Mucosa of rectum (tissue), 2 donors: ENCODE data around the gene ANKRD60.

Source experiments
- H3K27ac ChIP-seq, 2 donors: one replicate each; pipeline ENCODE4 v1.7.0; 2013; ENCODE audit warnings: inconsistent platforms in 2 of 2, low read depth in 2 of 2, low read length in 2 of 2
- H3K27me3 ChIP-seq, 2 donors: one replicate each; pipeline ENCODE4 v1.7.0; 2013; ENCODE audit warnings: low read length in 2 of 2; ENCODE audit not compliant: control insufficient read depth in 2 of 2, insufficient read depth in 2 of 2
- H3K36me3 ChIP-seq, 2 donors: one replicate each; pipeline ENCODE4 v1.7.0; 2013; ENCODE audit warnings: low read length in 2 of 2; ENCODE audit not compliant: control insufficient read depth in 2 of 2, insufficient read depth in 2 of 2
- H3K4me1 ChIP-seq, 2 donors: one replicate each; pipeline ENCODE4 v1.7.0; 2013; ENCODE audit warnings: low read length in 2 of 2, mild to moderate bottlenecking in 1 of 2; ENCODE audit not compliant: control insufficient read depth in 2 of 2, insufficient read depth in 2 of 2
- H3K4me3 ChIP-seq, 2 donors: one replicate each; pipeline ENCODE4 v1.7.0; 2013; ENCODE audit warnings: low read length in 2 of 2
- H3K9ac ChIP-seq, 2 donors: one replicate each; pipeline ENCODE4 v1.7.0; 2013; ENCODE audit warnings: low read length in 2 of 2, low read depth in 1 of 2, mild to moderate bottlenecking in 1 of 2
- H3K9me3 ChIP-seq, 2 donors: one replicate each; pipeline ENCODE4 v1.7.0; 2013; ENCODE audit warnings: low read length in 2 of 2; ENCODE audit not compliant: control insufficient read depth in 2 of 2
- donor health status: healthy.
- donor health status: Normal muscosa, but diverticular disease.

The ANKRD60 gene

GRCh38 chr20:58235010-58235409 lies 6.6 kb upstream of the ANKRD60 start:
- no peak overlapping the region for H3K9ac ChIP-seq
- peaks cover 0 to 4% of the 10 kb centered on the region in 2 donors for H3K36me3 ChIP-seq
- no peak overlapping the region for H3K4me3 ChIP-seq
- peaks cover 0 to 14% of the 10 kb centered on the region in 2 donors for H3K27me3 ChIP-seq
- no peaks in the 10 kb centered on the region for H3K9me3 ChIP-seq
- H3K4me1 ChIP-seq, result peaks cover 0 to 5% of the 10 kb centered on the region in 2 donors
- no peak overlapping the region for H3K27ac ChIP-seq

GRCh38 chr20:58233881-58234528 lies 5.6 kb upstream of the ANKRD60 start:
- no peaks in the 10 kb centered on the region for H3K9me3 ChIP-seq
- H3K27me3 ChIP-seq, result peaks cover 8 to 24% of the 10 kb centered on the region in 2 donors
- H3K4me1 ChIP-seq, result peaks cover under 1 to 5% of the 10 kb centered on the region in 2 donors
- no peak overlapping the region for H3K9ac ChIP-seq
- no peak overlapping the region for H3K27ac ChIP-seq
- H3K36me3 ChIP-seq, result peaks cover 0 to 4% of the 10 kb centered on the region in 2 donors
- no peak overlapping the region for H3K4me3 ChIP-seq

- no peak overlapping the region for H3K27ac ChIP-seq
- H3K9me3 ChIP-seq, result no peaks in the 10 kb centered on the region
- peaks cover 2 to 5% of the 10 kb centered on the region in 2 donors for H3K4me1 ChIP-seq
- peaks cover 13 to 28% of the 10 kb centered on the region in 2 donors for H3K27me3 ChIP-seq
- H3K36me3 ChIP-seq, result peaks cover 0 to 4% of the 10 kb centered on the region in 2 donors
- no peak overlapping the region for H3K4me3 ChIP-seq
- no peak overlapping the region for H3K9ac ChIP-seq
Measured at GRCh38 chr20:58233393-58233792, 4.9 kb upstream of the ANKRD60 start.

- Histone ChIP-seq H3K36me3 (peaks cover 0 to 4% of the 10 kb centered on the region in 2 donors), H3K9ac (no peak overlapping the region), H3K27me3 (peaks cover 29 to 44% of the 10 kb centered on the region in 2 donors), H3K27ac (no peak overlapping the region), H3K9me3 (no peaks in the 10 kb centered on the region), H3K4me1 (peaks cover 2 to 4% of the 10 kb centered on the region in 2 donors), H3K4me3 (no peak overlapping the region)
Measured at GRCh38 chr20:58231683-58232082, 3.2 kb upstream of the ANKRD60 start.

- peak overlapping the region in 1 of 2 donors; percentile 3 for H3K4me3 ChIP-seq
Measured at GRCh38 chr20:58229198-58229798, 845 bp upstream of the ANKRD60 start.

GRCh38 chr20:58228103-58228483 lies 360 bp downstream of the ANKRD60 start:
- Histone ChIP-seq H3K9ac (no peak overlapping the region), H3K27me3 (peaks cover 37 to 39% of the 10 kb centered on the region in 2 donors), H3K27ac (no peak overlapping the region), H3K9me3 (no peaks in the 10 kb centered on the region), H3K4me3 (no peak overlapping the region), H3K36me3 (peaks cover 0 to 4% of the 10 kb centered on the region in 2 donors), H3K4me1 (peaks cover 0 to 4% of the 10 kb centered on the region in 2 donors)

More at GRCh38 chr20:58229198-58229798, 845 bp upstream of the ANKRD60 start:
- peak overlapping the region in 1 of 2 donors; percentile 47 for H3K9ac ChIP-seq
- H3K36me3 ChIP-seq, result peaks cover 0 to 4% of the 10 kb centered on the region in 2 donors
- H3K9me3 ChIP-seq, result no peaks in the 10 kb centered on the region
- peaks cover 33 to 39% of the 10 kb centered on the region in 2 donors for H3K27me3 ChIP-seq
- peaks cover 0 to 4% of the 10 kb centered on the region in 2 donors for H3K4me1 ChIP-seq
- no peak overlapping the region for H3K27ac ChIP-seq

GRCh38 chr20:58227391-58228102 lies 906 bp downstream of the ANKRD60 start:
- no peak overlapping the region for H3K4me3 ChIP-seq
- H3K27me3 ChIP-seq, result peaks cover 37 to 40% of the 10 kb centered on the region in 2 donors
- H3K9ac ChIP-seq, result no peak overlapping the region
- H3K27ac ChIP-seq, result no peak overlapping the region
- H3K4me1 ChIP-seq, result peaks cover 0 to 4% of the 10 kb centered on the region in 2 donors
- H3K9me3 ChIP-seq, result no peaks in the 10 kb centered on the region
- H3K36me3 ChIP-seq, result peaks cover 0 to 3% of the 10 kb centered on the region in 2 donors

GRCh38 chr20:58225452-58226200 lies 2.8 kb downstream of the ANKRD60 start:
- H3K27ac ChIP-seq, result no peak overlapping the region
- H3K36me3 ChIP-seq, result no peaks in the 10 kb centered on the region
- H3K9ac ChIP-seq, result no peak overlapping the region
- H3K4me1 ChIP-seq, result peaks cover 0 to 4% of the 10 kb centered on the region in 2 donors
- peaks cover 48 to 49% of the 10 kb centered on the region in 2 donors for H3K27me3 ChIP-seq
- no peaks in the 10 kb centered on the region for H3K9me3 ChIP-seq
- no peak overlapping the region for H3K4me3 ChIP-seq

GRCh38 chr20:58224974-58225373 lies 3.5 kb downstream of the ANKRD60 start:
- H3K4me1 ChIP-seq, result peaks cover 0 to 4% of the 10 kb centered on the region in 2 donors
- no peaks in the 10 kb centered on the region for H3K9me3 ChIP-seq
- H3K36me3 ChIP-seq, result no peaks in the 10 kb centered on the region
- H3K9ac ChIP-seq, result no peak overlapping the region
- H3K4me3 ChIP-seq, result no peak overlapping the region
- peaks cover 47 to 53% of the 10 kb centered on the region in 2 donors for H3K27me3 ChIP-seq
- no peak overlapping the region for H3K27ac ChIP-seq
